Stimulated activated naive CD4-positive, alpha-beta T cell (primary cell): Measurements from ENCODE around the gene METTL9.
"Not testable (repeated sequence)": the region's sequence is repeated elsewhere in the genome, so short reads cannot be mapped to it uniquely, and the experiment has no call there.

Source experiments
- DNase-seq, 6 experiments: peaks; one replicate each; lab custom pipeline; 2025; lab: John Stamatoyannopoulos, UW

Gene METTL9

DNA sequence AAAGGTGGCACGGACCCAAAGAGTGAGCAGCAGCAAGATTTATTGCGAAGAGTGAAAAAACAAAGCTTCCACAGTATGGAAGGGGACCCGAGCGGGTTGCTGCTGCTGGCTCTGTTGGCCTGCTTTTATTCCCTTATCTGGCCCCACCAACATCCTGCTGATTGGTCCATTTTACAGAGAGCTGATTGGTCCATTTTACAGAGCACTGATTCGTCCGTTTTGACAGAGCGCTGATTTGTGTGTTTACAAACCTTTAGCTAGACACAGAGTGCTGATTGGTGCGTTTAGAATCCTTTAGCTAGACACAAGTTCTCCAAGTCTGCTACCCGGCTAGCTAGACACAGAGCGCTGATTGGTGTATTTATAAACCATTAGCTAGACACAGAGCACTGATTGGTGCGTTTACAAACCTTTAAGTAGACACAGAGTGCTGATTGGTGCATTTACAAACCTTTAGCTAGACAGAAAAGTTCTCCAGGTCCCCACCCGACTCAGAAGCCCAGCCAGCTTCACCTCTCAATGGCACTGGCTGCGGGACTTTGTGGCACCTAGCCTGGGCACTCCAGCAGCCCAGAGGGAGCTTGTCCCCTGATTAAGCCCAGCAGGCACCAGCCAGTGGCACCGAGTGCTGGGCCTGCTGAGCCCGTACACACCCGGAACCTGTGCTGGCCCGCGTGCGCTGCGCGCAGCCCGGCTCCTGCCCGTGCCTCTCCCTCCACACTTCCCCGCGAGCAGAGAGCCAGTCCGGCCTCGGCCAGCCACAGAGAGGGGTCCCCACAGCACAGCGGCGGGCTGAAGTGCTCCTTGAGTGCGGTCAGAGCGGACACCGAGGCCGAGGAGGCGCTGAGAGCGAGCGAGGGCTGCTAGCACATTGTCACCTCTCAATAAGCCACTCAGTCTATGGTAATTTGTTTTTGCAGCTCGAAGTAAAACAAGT is 37.9 kb downstream of the METTL9 start:
- no peak for DNase-seq

DNA sequence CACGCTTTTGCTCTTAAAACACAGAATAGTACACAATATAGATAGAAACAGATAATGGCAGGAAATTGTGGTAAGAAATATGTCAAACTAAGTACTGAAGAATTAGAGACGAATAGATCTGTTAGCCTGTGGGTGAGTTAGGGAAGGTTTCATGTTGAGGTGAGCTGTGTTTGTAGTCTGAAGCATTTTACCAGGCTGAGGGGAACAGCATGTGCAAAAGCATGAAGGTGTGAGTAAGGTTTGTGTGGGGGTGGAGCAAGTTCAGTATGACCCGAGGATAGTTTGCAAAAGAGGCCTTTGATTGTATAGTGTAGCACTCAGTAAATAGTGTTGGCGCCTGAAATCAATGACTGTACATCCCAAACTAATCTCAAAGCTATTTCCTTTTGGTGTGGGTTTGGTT is 39.2 kb downstream of the METTL9 start:
- peak in 1 of 6 experiments; percentile 4 for DNase-seq

DNA sequence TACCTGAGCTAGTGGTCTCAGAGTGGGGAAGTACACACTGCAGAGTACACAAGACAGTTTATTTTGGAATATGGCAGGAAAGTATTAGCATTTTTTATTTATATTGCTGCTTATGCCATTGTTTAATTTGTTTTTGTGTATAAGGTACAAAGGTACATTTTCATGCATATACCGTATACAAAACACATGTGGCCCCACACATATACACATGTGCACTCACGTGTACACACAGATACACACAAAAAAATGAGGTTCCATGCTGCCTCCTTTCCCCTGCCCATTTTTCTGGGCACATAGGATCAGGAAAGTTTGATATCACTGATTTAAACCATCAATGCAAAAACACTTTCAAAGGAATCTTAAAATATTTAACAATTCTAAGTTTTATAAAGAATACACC is 40.1 kb downstream of the METTL9 start:
- no peak for DNase-seq

DNA sequence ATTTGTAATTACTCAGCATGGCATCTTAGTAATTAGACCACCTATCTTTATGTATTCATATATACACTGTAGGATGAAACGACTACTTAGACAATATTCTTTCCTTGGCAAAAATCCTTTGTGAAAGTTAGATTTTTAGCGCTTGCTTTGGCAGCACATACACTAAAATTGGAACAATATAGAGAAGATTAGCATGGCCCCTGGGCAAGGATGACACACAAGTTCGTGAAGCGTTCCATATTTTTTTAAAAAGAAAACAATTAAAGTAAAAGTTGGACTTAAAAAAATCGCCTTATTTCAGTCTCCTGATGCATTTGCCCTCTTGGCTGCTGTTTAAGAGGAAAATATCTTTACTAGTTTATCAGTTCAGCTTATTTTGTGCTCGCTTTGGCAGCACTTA is 42.5 kb downstream of the METTL9 start:
- no peak for DNase-seq

DNA sequence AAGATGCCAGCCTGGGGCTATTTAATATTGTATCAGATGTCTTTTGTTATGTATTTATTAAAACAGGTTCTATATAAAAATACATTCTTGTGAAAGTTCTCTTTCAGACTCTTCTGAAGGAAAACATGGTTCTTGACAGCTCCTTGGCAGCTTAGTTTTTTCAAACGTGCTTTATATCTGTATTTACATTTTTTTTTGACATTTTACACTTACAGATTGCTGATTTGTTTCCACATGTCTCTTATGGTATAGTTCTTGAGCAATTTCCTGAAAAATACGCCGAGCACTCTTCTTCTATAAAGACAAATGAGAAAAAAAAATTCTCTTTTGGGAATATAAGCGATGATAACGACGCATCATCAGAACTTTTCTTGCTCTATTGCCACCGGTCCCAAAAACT is 43.5 kb downstream of the METTL9 start:
- no peak for DNase-seq

DNA sequence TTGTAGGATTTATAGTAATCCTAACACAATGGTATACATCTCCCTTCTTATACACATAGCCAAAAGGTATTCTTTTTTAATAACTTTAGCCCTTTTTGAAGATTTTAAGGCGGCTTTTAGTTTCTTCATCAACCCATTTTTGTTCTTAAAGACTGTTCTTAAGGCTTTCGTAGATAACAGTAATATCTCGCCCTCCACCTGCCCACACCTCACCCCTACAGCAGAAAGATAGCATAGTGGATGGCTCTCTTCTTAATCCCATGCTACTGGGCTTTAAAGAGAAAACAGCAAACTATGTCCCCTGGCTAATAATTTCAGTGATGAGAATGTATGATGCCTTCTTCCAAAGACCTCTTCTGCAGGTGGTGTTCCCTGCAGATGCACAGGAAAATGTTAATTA is 44.4 kb downstream of the METTL9 start:
- no peak for DNase-seq

DNA sequence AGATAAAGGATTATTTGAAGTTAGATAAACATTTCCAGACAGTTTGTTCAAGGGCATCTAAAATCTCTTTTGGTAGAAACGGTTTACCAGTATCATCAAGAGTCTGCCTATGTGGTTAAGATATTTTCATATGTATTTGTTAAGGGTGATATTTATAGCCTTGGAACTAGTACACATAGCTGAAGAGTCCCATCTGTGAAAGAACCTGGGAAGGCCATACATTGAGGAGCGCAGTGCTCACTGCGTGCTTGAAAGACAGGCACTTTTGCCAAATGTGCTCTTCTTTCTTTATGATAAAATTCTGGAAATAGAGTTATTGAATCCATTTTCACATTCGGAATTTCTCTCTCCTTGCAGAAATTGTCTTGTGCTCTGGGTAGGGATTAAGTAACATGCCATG is 45.3 kb downstream of the METTL9 start:
- DNase-seq, result no peak

DNA sequence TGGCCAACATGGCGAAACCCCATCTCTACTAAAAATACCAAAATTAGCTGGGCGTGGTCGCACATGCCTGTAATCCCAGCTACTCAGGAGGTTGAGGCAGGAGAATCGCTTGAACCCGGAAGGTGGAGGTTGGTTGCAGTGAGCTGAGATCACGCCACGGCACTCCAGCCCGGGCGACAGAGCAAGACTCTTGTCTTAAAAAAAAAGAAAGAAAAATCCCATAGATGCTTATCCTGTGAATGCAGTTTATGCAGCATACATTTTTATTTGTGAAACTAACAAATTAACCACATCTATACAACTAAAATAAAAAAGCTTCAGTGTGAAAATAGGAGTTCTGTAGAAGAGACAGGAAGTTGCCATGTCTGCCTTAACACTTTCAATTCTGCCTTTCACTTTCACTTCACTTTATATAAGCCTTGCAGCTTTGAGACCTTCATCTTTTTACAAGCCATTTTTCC is 45.9 kb downstream of the METTL9 start:
- peak in 4 of 6 experiments; percentile 7 to 83 (median 70) for DNase-seq

DNA sequence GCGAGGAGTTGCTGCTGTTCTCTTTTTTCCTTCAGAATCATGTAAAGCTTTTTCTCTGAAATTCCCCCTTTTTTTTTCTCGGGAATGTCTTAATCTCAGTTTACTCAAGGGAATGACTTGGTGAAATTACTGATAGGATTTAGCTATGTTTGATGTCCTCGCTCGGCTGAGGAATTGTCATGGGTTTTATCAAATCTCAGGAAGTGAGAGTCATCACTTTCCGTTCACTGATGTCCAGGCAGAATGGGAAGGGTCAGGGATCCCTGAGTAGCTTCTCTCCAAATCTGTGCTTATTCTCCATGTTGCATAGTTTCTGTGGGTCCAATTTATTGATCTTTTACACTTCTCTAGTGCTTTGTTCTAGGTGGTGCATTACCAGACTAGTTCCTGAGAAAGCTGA is 46.7 kb downstream of the METTL9 start:
- no peak for DNase-seq

DNA sequence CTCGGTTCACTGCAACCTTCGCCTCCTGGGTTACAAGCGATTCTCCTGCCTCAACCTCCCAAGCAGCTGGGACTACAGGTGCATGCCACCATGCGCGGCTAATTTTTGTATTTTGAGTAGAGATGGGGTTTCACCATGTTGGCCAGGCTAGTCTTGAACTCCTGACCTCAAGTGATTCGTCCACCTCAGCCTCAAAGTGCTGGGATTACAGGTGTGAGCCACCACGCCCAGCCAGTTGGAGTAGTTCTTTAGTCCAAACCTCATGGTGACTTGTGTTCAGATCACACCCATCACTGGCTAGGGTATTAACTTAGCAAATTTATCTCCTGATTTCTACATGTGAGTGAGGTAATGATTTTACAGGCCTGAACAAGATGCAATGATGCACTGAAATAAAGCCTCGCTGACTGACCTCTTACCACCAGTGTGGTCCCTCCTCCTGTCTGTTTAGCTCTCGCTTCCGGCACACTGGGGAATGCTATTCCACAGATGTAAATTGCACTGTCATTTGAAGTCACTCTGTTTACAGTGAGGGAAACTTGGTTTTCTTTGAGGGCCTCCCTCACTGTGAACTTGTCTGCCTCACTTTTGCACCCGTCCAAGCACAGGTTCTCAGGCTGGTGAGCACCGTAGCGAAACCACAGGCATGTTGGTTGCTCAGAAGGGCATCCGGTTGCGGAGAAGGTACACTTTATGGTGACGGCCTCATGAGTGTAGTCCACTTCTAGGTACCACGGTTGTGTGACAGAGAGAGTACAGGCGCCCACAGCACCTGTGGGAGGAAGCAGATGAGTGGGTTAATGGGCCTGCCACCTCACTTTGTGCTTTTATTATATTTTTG is 47.6 kb downstream of the METTL9 start:
- peak; percentile 18 to 72 (median 58) for DNase-seq

DNA sequence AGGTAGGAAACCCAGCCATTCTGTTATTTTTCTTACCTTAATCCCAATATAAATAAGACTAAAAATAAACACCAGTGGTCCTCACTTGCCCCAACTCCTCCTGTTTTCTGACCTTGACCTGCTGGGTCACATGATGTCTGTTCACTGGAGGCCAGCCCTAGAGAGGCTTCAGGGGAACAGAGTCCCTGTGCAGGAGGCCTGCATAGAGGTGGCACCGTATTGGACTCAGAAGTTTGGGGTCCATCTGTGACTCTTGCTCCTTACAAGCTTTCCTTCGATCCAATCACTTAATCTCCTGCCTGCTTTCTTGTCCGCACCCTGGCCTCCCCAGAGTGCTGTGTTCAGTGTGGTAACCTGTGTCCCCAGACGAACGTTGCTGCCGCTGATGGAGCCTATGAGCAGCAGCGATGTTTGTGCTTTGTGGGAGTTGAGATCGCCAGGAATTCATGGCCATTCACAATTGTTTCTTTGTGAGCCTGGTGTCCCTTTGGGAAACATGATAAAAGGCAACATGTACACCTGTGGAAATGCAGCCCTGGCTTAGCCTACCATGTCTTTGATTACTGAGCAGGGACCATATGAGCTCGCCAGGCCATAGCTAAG is 48.3 kb downstream of the METTL9 start:
- DNase-seq, result no peak

DNA sequence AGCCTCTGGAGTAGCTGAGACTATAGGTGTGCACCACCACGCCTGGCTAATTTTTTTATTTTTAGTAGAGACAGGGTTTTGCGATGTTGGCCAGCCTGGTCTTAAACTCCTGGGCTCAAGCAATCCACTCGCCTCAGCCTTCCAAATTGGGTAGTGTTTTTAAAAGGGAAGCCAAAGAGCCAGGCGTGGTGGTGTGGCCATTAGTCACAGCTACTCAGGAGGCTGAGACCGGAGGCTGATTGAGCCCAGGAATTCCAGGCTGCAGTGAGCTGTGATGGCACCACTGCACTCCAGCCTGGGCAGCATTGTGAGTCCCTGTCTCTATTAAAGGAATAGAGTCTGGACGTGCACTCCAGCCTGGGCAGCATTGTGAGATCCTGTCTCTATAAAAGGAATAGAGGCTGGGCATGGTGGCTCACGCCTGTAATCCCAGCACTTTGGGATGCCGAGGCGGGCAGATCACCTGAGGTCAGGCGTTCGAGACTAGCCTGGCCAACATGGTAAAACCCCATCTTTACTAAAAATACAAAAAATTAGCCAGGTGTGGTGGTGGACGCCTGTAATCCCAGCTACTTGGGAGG is 50.5 kb downstream of the METTL9 start:
- DNase-seq, result not testable (repeated sequence)

DNA sequence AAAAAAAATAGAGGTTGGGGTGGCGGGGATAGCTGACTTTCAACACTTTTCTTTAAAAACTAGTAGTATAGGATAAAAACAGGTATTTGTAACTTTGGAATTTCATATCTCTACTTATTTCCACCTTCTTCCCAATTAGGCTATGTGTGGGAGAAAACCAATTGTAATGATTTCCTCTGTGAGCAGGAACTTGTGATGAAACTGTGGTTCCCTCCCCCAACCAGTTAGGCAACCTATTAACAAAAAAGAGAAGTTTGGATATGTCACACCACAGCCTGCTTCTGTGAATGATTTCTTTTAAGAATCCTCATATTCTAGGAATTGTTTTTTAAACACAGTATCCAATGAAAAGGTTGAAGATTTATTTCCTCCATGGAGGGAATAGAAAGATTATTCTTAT is 51.1 kb downstream of the METTL9 start:
- DNase-seq, result no peak

DNA sequence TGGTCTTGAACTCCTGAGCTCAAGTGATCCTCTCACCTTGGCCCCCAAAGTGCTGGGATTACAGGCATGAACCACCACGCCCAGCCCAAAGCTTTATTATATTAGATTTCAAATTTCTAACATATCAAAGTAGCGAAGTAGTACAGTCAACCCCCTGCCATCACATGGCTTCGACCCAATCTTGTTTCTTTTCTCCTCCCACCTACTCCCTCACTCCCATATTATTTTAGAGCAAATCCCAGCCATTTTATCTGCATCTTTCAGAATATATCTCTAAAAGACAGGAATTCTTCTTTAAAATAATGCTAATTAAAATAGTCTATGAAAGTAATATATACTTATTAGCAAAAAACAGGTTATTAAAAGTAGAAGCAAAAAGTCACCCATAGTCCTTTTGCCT is 52.1 kb downstream of the METTL9 start:
- no peak for DNase-seq

DNA sequence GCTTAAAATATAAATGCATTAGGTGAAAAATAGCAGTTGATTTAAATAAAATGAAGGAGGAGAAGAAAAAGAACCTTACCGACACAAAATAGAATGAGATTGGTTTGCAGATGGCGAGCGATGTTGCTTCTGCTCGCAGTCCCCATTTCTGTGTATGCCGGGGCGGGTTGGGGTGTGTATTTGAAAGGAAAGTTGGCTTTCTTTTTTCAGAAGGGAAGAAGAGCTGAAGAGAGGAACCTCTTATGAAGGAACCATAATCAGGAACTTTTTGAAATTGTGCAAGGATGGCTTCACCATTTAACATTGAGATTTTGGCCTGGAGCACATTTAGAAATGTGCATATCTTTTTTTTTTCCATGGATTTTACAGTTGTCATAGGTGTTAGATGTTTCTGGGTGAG is 53.1 kb downstream of the METTL9 start, which contains the start of gene IGSF6:
TSS of gene IGSF6 (minus strand) at position 156 of the 400 bp plus-strand sequence. CDS start at position 146, 10 bp downstream.
- DNase-seq, result no peak

DNA sequence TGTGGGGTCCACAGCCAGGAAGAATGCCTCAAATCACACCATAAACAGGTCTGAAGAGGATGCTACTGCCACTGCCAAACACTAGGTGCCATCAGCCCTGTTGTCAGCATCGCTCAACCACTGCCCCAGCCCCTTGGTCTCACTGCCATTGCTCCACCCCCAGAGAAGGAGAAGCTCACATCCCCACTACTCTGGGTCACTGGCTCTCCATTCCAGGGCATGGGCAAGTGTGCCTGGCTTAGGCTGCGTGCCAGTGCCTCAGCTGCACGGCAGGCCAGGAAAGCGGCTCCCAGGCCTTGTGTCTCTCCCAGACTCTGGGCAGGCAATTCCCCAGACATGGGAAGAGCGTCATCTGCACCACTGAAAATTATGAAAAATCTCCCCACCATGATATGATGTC is 54.2 kb downstream of the METTL9 start:
- no peak for DNase-seq

DNA sequence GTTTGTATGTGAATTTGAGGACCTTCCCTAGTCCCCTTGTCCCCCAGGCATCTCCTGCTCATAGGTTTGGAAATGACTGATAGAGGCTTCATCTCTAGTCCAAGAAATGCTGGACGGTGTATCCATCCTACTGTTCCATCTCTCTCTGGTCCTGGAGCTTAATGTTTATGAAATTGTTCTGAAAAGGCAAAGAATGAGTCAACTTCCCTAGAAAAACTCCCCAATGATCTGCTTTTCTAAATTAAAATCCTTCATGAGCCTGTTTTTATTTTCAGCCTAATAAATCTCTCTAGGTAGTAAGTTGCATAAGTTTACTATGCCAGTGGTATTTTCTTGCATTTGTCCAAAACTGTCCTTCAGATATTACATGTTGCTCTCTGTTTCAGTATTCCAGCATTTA is 55.1 kb downstream of the METTL9 start:
- no peak for DNase-seq

DNA sequence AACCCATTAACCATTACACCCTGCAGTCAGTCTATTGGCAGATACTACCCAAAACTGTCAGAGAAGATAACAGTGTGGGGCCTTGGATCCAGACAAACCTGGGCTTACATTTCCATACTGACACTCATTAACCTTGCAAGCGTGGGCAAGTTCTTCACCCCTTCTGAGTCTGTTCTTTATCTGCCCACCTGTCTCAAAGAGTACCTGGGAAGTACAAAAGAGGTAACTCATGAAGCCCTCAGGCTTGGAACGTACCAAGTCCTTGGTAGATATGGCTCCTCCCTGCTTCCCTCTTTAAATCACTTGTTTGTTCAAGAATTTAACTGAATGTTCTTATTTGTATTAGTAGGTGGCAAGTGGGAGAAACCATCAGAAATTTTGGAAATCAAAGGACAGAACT is 55.5 kb downstream of the METTL9 start:
- no peak for DNase-seq

DNA sequence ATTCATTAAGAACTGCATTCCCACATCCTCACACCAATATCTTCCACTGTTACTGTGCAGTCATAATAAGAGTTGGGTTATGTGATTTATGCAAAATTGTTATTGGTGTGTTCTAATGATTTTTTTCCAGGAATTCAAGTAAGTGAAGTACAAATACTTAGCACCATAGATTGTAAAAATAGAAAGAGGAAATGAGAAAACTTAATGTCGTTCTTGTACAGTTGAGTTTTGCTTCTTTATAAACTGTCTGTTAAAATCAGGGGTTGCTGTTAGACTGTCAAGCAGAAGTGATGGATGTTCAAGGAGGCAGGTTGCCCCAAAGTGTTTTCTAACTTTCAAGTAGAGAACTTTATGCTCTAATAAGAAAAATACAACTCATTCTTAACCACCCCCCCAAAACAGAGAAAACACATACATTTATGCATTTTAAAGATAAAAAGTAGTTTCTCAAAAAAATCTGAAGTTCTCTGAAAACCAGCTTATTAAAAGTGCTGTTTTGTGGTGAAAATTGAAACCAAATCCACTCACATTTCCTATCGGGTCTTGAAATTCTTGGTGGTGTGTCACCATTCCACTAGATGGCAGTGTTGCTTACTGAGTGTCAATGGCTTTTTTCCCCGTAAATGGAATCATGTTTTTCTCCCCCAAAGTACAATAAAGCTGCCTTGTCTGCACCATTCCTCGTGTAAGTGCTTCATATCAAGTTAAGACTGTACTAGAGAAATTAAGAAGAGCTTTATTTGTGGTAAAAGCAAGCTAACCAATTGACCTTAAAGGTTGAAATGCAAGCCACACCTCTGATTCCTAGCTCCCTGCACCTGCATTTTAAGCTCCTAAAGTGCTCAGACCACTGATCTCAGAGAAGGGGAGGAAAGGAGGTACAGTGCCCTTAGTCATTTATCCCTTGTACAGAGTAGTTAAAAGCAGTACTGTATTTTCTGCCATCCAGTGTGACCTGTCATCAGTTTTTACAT is 57.7 kb downstream of the METTL9 start:
- peak in 5 of 6 experiments; percentile 2 to 75 (median 33) for DNase-seq

DNA sequence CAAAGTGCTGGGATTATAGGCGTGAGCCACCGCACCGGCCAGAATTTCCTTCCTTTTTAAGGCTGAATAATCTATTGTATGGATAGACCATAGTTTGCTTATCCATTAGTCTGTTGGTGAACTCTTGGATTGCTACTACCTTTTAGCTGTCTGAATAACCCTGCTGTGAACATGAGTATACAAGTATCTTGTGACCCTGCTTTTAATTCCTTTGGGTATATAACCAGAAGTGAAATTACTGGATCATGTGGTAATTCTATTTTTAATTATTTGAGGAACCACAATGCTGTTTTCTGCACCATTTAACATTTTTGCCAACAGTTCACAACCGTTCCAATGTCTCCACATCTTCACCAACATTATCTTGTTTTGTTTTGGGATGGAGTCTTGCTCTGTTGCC is 59.7 kb downstream of the METTL9 start:
- no peak for DNase-seq
